CD8-positive, alpha-beta memory T cell (primary cell): ENCODE data around the gene MYO3B. TPM values are rescaled to one million over a fixed set of nuclear protein-coding genes. Genes with fewer than 3 reads are reported as not detected.
"Not testable (repeated sequence)": the region's sequence is repeated elsewhere in the genome, so short reads cannot be mapped to it uniquely, and the experiment has no call there.

Source experiments
- CTCF ChIA-PET: fragments of 350-600 bp; sonication (Branson Sonifier 250); formaldehyde crosslinking; loops from one replicate; lab custom pipeline; 2021; ENCODE audit warnings: antibody characterized with exemption; lab: Charles Lee
- POLR2A ChIA-PET: fragments of 350-600 bp; sonication (Branson Sonifier 250); formaldehyde crosslinking; loops from one replicate; lab custom pipeline; 2021; ENCODE audit warnings: antibody characterized with exemption; lab: Charles Lee
- DNase-seq, 5 donors: peaks; one replicate each; pipeline versions ENCODE4 v3.0.0 to v3.0.0-alpha.2; 2020 to 2022; ENCODE audit warnings: mixed read lengths in 1 of 5
- H3K27ac ChIP-seq: one replicate; pipeline ENCODE4 v1.7.0; 2013; ENCODE audit warnings: low read depth, mild to moderate bottlenecking, low read length, moderate library complexity
- H3K27me3 ChIP-seq: 2 replicates; pipeline ENCODE4 v1.7.0; 2013; ENCODE audit warnings: low read length, mild to moderate bottlenecking; ENCODE audit not compliant: insufficient read depth, poor library complexity, severe bottlenecking
- H3K36me3 ChIP-seq: 2 replicates; pipeline ENCODE4 v1.7.0; 2013; ENCODE audit warnings: mild to moderate bottlenecking, low read length, moderate library complexity; ENCODE audit not compliant: insufficient read depth
- H3K4me1 ChIP-seq: 2 replicates; pipeline ENCODE4 v1.7.0; 2013; ENCODE audit warnings: mild to moderate bottlenecking, low read length, moderate library complexity; ENCODE audit not compliant: insufficient read depth
- H3K4me3 ChIP-seq: 2 replicates; pipeline ENCODE4 v1.7.0; 2013; ENCODE audit warnings: mild to moderate bottlenecking, low read length
- H3K9me3 ChIP-seq: 2 replicates; pipeline ENCODE4 v1.7.0; 2013; ENCODE audit warnings: mild to moderate bottlenecking, low read length
- H3K27ac Mint-ChIP-seq, 8 donors: one replicate each; pipeline ENCODE4 v1.8.0; 2020 to 2021; ENCODE audit warnings: mixed read lengths in 8 of 8, mild to moderate bottlenecking in 6 of 8, inconsistent platforms in 3 of 8, moderate library complexity in 3 of 8
- H3K27me3 Mint-ChIP-seq, 2 donors: one replicate each; pipeline ENCODE4 v1.8.0; 2020 to 2021; ENCODE audit warnings: mixed read lengths in 2 of 2, mild to moderate bottlenecking in 1 of 2, moderate library complexity in 1 of 2
- H3K36me3 Mint-ChIP-seq, 3 donors: one replicate each; pipeline ENCODE4 v1.8.0; 2020 to 2021; ENCODE audit warnings: mixed read lengths in 3 of 3, inconsistent platforms in 1 of 3, mild to moderate bottlenecking in 1 of 3
- H3K4me1 Mint-ChIP-seq, 3 donors: one replicate each; pipeline ENCODE4 v1.8.0; 2020 to 2021; ENCODE audit warnings: mixed read lengths in 3 of 3, inconsistent platforms in 1 of 3, mild to moderate bottlenecking in 1 of 3
- H3K4me3 Mint-ChIP-seq, 7 donors: one replicate each; pipeline ENCODE4 v1.8.0; 2020 to 2021; ENCODE audit warnings: mixed read lengths in 7 of 7, mild to moderate bottlenecking in 6 of 7, moderate library complexity in 4 of 7, inconsistent platforms in 2 of 7
- H3K9me3 Mint-ChIP-seq, 5 donors: one replicate each; pipeline ENCODE4 v1.8.0; 2020 to 2022; ENCODE audit warnings: mixed read lengths in 5 of 5, mild to moderate bottlenecking in 3 of 5, moderate library complexity in 2 of 5, inconsistent platforms in 1 of 5
- polyA plus RNA-seq: library from polyadenylated mRNA; unstranded; fragments of 300-500 nt; fragmentation: Illumina TruSeq; gene quantifications from one replicate; pipeline ENCODE4 v1.2.3, GENCODE V29; 2021
- total RNA-seq, 2 experiments: library from RNA; stranded (reverse); gene quantifications; one replicate each; pipeline ENCODE4 v1.2.3, GENCODE V29; 2021

Gene MYO3B
- total and polyA plus RNA-seq, 3 experiments from 2014 or later: 0.08 to 0.33 (median 0.18) TPM

DNA sequence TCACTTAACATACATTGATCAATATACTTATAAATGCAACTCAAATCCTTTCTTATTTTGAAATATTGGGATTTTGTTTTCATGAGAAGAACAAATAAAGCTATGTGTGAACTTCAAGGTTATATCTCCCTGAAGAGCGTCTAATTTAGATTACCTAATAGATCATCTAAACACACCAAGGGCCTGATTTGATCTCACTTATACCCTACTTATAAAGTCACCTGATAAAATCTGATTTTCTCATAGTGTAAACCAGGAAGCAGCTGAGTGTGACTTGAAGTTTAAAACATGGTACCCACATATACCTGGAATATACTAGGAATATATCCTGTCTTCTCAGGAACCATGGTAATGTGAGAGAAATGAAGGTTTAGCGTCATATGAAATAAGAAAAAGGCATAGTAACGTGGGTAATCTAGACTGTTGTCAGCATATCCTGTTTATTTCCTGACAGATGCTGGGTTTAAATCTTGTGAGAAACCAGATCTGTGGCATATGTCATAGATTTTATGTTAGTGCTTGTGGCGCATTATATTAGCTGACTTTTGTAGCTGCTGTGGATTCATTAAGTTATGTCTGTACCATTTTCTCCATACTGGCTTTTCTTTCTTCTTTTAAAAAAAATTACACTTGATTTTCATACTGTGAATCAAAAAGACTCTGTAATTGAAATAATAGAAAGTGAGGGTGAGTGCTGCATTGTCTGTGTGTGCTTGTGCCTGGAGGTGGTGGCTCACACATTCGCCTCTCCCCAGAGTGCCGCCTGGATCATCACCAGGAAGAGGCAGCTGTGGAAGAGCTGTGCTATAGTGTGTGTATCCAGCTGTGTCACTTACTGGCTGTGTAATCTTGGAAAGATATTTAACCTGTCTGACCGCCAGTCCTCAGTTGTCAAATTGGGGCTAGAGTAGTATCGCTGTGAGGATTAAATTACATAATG lies 164.0 kb downstream of the MYO3B start:
- Histone ChIP-seq H3K4me1 (no peaks in the 10 kb centered on the region), H3K9me3 (no peaks in the 10 kb centered on the region), H3K27ac (no peak overlapping the region), H3K36me3 (no peaks in the 10 kb centered on the region), H3K27me3 (no peaks in the 10 kb centered on the region), H3K4me3 (no peak overlapping the region)
- no peaks in the 10 kb centered on the region for H3K9me3 Mint-ChIP-seq
- no peak overlapping the region for H3K27ac Mint-ChIP-seq
- peak in 1 of 5 donors; percentile 23 for DNase-seq
- no peaks in the 10 kb centered on the region for H3K36me3 Mint-ChIP-seq
- CTCF ChIA-PET: no interaction called here
- peaks cover 0 to 2% (median 0%) of the 10 kb centered on the region in 3 donors for H3K4me1 Mint-ChIP-seq
- H3K27me3 Mint-ChIP-seq: peaks cover 6 to 12% of the 10 kb centered on the region in 2 donors
- POLR2A ChIA-PET: no interaction called here
- no peak overlapping the region for H3K4me3 Mint-ChIP-seq

DNA sequence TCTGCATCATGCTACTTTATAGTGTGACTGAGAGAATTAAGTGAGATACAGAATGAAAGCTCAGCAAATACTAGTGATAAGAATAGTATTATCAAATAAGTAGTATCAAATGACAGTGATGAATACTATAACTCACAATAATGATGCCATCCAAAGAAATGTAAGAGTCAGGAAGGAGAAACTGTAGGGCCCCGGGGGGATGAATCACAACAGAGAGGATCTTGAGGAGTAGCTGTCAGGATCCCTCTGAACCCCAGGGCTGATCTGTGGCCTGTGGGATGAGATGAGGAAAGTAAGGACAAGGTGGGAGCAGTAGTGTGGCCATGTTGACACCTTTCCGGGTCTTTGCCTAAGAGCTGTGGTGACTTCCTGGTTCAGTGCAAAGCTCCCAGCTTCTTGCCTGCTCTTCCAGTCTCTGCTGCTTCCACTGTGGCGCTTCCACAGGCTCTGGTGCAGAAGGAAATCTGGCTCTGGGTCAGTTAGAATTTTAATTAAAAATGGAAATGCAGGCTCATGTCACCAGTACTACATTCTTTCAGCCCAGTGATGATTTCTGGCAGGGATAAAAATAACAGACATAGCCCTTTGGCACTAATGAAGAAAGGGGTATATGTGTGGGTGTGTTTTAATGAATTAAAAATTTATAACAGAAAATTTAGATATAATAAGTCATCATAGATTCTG lies 166.9 kb downstream of the MYO3B start:
- ChIA-PET CTCF (interaction anchor here (1.1 to 1.2 kb wide), 2 partner anchors 15 to 17 kb away, joined by 3 read pairs; no protein-coding TSS in a partner anchor), POLR2A (no interaction called here)
- Mint-ChIP-seq H3K27me3 (peaks cover 3 to 19% of the 10 kb centered on the region in 2 donors), H3K9me3 (no peaks in the 10 kb centered on the region), H3K27ac (no peak overlapping the region), H3K36me3 (no peaks in the 10 kb centered on the region), H3K4me1 (peaks cover 0 to 2% (median 0%) of the 10 kb centered on the region in 3 donors), H3K4me3 (no peak overlapping the region)
- H3K4me3 ChIP-seq: no peak overlapping the region
- H3K9me3 ChIP-seq: no peaks in the 10 kb centered on the region
- no peak overlapping the region for H3K27ac ChIP-seq
- H3K4me1 ChIP-seq: no peaks in the 10 kb centered on the region
- no peaks in the 10 kb centered on the region for H3K27me3 ChIP-seq
- no peak for DNase-seq
- H3K36me3 ChIP-seq: no peaks in the 10 kb centered on the region

- Mint-ChIP-seq H3K4me3 (no peak overlapping the region), H3K27ac (no peak overlapping the region), H3K27me3 (peaks cover 3 to 21% of the 10 kb centered on the region in 2 donors), H3K4me1 (peaks cover 0 to 2% (median 0%) of the 10 kb centered on the region in 3 donors), H3K9me3 (no peaks in the 10 kb centered on the region), H3K36me3 (no peaks in the 10 kb centered on the region)
- Histone ChIP-seq H3K27ac (no peak overlapping the region), H3K36me3 (no peaks in the 10 kb centered on the region), H3K9me3 (no peaks in the 10 kb centered on the region), H3K4me3 (no peak overlapping the region), H3K4me1 (no peaks in the 10 kb centered on the region), H3K27me3 (no peaks in the 10 kb centered on the region)
- CTCF ChIA-PET: interaction anchor here (1.1 to 1.2 kb wide), 2 partner anchors 15 to 16 kb away, joined by 3 read pairs; no protein-coding TSS in a partner anchor
- POLR2A ChIA-PET: no interaction called here
- DNase-seq: no peak
Measured at GRCh38 chr2:170345607-170346006, 167.7 kb downstream of the MYO3B start.

DNA sequence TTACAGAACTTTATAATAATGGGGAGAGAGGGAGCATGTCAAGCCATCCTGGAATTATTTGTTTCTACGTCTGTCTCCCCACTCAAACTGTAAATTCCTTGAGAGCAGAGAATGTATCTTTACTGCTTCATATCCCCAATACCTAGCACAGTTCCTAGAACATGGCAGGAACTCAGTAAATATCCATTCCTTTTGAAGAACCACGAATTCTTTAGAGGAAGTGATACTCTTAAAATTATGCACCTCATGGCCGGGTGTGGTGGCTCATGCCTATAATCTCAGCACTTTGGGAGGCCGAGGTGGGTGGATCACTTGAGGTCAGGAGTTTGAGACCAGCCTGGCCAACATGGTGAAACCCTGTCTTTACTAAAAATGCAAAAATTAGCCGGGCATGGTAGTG lies 171.3 kb downstream of the MYO3B start:
- H3K27me3 Mint-ChIP-seq: peaks cover 6 to 28% of the 10 kb centered on the region in 2 donors
- H3K4me3 Mint-ChIP-seq, H3K4me1 Mint-ChIP-seq, H3K36me3 ChIP-seq, H3K4me1 ChIP-seq, H3K27ac Mint-ChIP-seq, POLR2A ChIA-PET, DNase-seq, H3K36me3 Mint-ChIP-seq, H3K4me3 ChIP-seq, H3K9me3 ChIP-seq, H3K27ac ChIP-seq, H3K27me3 ChIP-seq, H3K9me3 Mint-ChIP-seq: not testable (repeated sequence)
- CTCF ChIA-PET: interaction anchor here (1.2 kb wide), 1 partner anchor 60 kb away, joined by 4 read pairs; no protein-coding TSS in a partner anchor

DNA sequence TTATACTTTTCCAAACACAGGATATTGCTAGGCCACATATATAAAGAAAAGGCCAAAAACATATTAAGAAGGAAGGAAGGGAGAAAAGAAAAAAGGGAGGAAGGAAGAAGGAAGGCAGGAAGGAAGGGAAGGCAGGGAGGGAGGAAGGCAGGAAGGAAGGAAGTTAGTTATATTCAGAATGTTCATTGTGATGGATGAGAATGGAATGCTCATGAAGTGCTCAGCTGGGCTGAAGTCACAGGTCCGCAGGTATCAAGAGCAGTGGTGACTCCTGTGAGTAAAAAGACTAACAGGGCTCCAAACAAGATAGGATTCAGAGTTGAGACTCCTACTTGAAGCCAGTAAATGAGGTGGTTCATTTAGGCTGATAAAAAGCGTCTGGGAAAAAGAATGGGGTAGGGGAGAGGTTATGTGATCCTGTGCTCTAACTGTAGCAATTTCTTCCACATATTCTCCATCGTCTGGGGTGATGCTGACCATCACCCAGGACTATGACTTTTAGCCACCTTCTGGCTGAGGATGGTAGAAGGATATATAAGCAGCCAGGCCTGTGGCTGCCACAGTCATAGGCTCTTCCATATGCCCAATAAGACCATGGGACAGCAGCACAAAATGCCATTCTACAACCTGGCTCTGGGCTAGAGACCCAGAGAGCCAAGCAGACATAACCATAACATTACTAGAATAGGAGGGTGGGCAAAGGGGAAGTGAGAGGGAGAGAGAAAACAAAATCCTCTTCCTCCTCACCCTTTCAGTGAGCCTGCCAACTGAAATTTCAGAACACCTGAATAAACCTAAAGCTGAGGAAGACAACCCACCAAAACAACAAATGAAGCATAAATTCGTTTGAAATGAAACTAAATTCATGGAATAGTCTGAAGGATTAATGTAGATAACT lies 173.2 kb downstream of the MYO3B start:
- H3K27ac ChIP-seq: no peak overlapping the region
- Mint-ChIP-seq H3K9me3 (no peaks in the 10 kb centered on the region), H3K36me3 (no peaks in the 10 kb centered on the region), H3K4me1 (peaks cover 6 to 18% (median 17%) of the 10 kb centered on the region in 3 donors), H3K27ac (peak overlapping the region in 1 of 8 donors; percentile 3), H3K27me3 (peaks cover 6 to 28% of the 10 kb centered on the region in 2 donors), H3K4me3 (no peak overlapping the region)
- ChIA-PET CTCF (no interaction called here), POLR2A (no interaction called here)
- no peak overlapping the region for H3K4me3 ChIP-seq
- H3K36me3 ChIP-seq: no peaks in the 10 kb centered on the region
- no peaks in the 10 kb centered on the region for H3K9me3 ChIP-seq
- no peaks in the 10 kb centered on the region for H3K27me3 ChIP-seq
- no peak for DNase-seq
- H3K4me1 ChIP-seq: peaks cover 14% of the 10 kb centered on the region

- no peak overlapping the region for H3K27ac ChIP-seq
- H3K9me3 Mint-ChIP-seq: no peaks in the 10 kb centered on the region
- H3K4me1 ChIP-seq: peaks cover 14% of the 10 kb centered on the region
- no peak overlapping the region for H3K4me3 Mint-ChIP-seq
- H3K9me3 ChIP-seq: no peaks in the 10 kb centered on the region
- H3K36me3 ChIP-seq: no peaks in the 10 kb centered on the region
- POLR2A ChIA-PET: no interaction called here
- H3K4me3 ChIP-seq: no peak overlapping the region
- H3K36me3 Mint-ChIP-seq: no peaks in the 10 kb centered on the region
- no peak overlapping the region for H3K27ac Mint-ChIP-seq
- no peaks in the 10 kb centered on the region for H3K27me3 ChIP-seq
- CTCF ChIA-PET: no interaction called here
- no peak for DNase-seq
- H3K27me3 Mint-ChIP-seq: peaks cover 4 to 26% of the 10 kb centered on the region in 2 donors
- H3K4me1 Mint-ChIP-seq: peaks cover 6 to 18% (median 17%) of the 10 kb centered on the region in 3 donors
Measured at GRCh38 chr2:170353723-170354122, 175.8 kb downstream of the MYO3B start.

DNA sequence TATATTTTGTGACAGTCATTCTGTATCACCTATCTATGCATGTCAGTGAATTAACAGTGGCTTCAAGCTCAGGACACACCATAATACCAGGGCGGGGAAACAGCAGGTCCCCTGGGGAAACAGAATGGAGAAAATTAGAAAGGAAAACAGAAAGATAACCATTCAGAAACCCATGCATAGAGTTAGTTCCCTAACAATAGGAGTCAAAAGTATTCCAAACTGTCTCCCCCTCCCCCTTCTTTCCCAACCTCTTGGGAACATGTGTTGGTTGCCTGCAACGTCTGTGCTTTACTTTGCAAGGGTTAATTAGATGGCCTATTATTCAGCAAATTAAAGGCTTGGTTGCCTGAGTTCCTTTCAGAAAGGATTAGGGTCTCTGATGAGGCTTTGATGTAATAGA lies 176.4 kb downstream of the MYO3B start:
- ChIA-PET POLR2A (no interaction called here), CTCF (no interaction called here)
- Histone ChIP-seq H3K4me1 (peaks cover 14% of the 10 kb centered on the region), H3K9me3 (no peaks in the 10 kb centered on the region), H3K27ac (no peak overlapping the region), H3K36me3 (no peaks in the 10 kb centered on the region), H3K4me3 (no peak overlapping the region), H3K27me3 (no peaks in the 10 kb centered on the region)
- no peak overlapping the region for H3K27ac Mint-ChIP-seq
- H3K4me1 Mint-ChIP-seq: peaks cover 6 to 18% (median 17%) of the 10 kb centered on the region in 3 donors
- no peaks in the 10 kb centered on the region for H3K9me3 Mint-ChIP-seq
- H3K27me3 Mint-ChIP-seq: peaks cover 2 to 24% of the 10 kb centered on the region in 2 donors
- no peaks in the 10 kb centered on the region for H3K36me3 Mint-ChIP-seq
- H3K4me3 Mint-ChIP-seq: no peak overlapping the region
- DNase-seq: no peak
